Uterus (tissue), 4 donors: ENCODE measurements around the gene PXDC1. TPM values are rescaled to one million over a fixed set of nuclear protein-coding genes. Genes with fewer than 3 reads are reported as not detected.

Source experiments
- DNase-seq, 2 donors: peaks; one replicate each; pipeline ENCODE4 v3.0.0-alpha.2; 2019 to 2020
- H3K27ac ChIP-seq, 2 donors: fragments of 200-600 bp; sonication (generic); 1 replicate in 1 of 2; 2 replicates in 1 of 2; pipeline ENCODE4 v1.5.1; 2016 to 2018
- H3K27me3 ChIP-seq, 2 donors: fragments of 200-600 bp; sonication (generic); one replicate each; pipeline ENCODE4 v1.5.1; 2018 to 2019; ENCODE audit warnings: control low read depth in 1 of 2
- H3K36me3 ChIP-seq, 2 donors: fragments of 200-600 bp; sonication (generic); one replicate each; pipeline ENCODE4 v1.5.1; 2019; ENCODE audit warnings: control low read depth in 1 of 2
- H3K4me1 ChIP-seq, 2 donors: fragments of 200-600 bp; sonication (generic); one replicate each; pipeline ENCODE4 v1.5.1; 2018 to 2019; ENCODE audit warnings: control low read depth in 1 of 2
- H3K4me3 ChIP-seq, 2 donors: fragments of 200-600 bp; sonication (generic); 1 replicate in 1 of 2; 2 replicates in 1 of 2; pipeline ENCODE4 v1.5.1; 2018 to 2019; ENCODE audit warnings: mild to moderate bottlenecking in 1 of 2
- H3K9me3 ChIP-seq, 2 donors: fragments of 200-600 bp; sonication (generic); one replicate each; pipeline ENCODE4 v1.5.1; 2019; ENCODE audit warnings: control low read depth in 1 of 2
- CTCF ChIP-seq, 4 experiments: fragments of 200-600 bp in 2 of 4; fragments of 450-650 bp in 2 of 4; sonication (generic) in 2 of 4; IDR thresholded peaks; one replicate each; pipeline ENCODE4 v1.5.1; 2016 to 2019; ENCODE audit warnings: antibody characterized with exemption in 4 of 4, mild to moderate bottlenecking in 2 of 4, moderate library complexity in 1 of 4
- POLR2A ChIP-seq, 2 donors: fragments of 450-650 bp; IDR thresholded peaks; one replicate each; pipeline ENCODE4 v1.6.1; 2016; ENCODE audit warnings: antibody characterized with exemption in 2 of 2, mild to moderate bottlenecking in 1 of 2, moderate library complexity in 1 of 2
- intact Hi-C: fragments of 100-400 bp; cut with DNase I; formaldehyde crosslinking; loops from one replicate; pipeline ENCODE4 v1.15.1; 2023; ENCODE audit warnings: low total_unique reads
- total RNA-seq, 4 donors: library from RNA; depleted of rRNA in 3 of 4; stranded (reverse); fragments of >200 nt in 3 of 4; gene quantifications; one replicate each; pipeline versions ENCODE4 v1.1.0 to v1.2.4, GENCODE V29; 2014 to 2023
- donor health status: DM: yes; HTN: yes; CAD: no.

The PXDC1 gene
- total RNA-seq, 4 donors from 2014 or later, result 15.6 to 42.4 (median 31.0) TPM

GRCh38 chr6:3738381-3739131 lies 13.0 kb downstream of the PXDC1 start:
- H3K4me3 ChIP-seq, result no peak overlapping the region
- DNase-seq, result peak in 1 of 2 donors; percentile 11
- no peaks in the 10 kb centered on the region for H3K36me3 ChIP-seq

GRCh38 chr6:3737831-3738210 lies 13.7 kb downstream of the PXDC1 start:
- Histone ChIP-seq H3K27me3 (no peaks in the 10 kb centered on the region), H3K27ac (no peak overlapping the region), H3K4me1 (peaks cover 0 to 11% of the 10 kb centered on the region in 2 donors), H3K36me3 (no peaks in the 10 kb centered on the region), H3K4me3 (no peak overlapping the region), H3K9me3 (no peaks in the 10 kb centered on the region)
- intact Hi-C loops, result no loop called here
- no peak for DNase-seq
- TF ChIP-seq POLR2A (IDR thresholded peaks at IDR 0.05) (no peak), CTCF (IDR thresholded peaks at IDR 0.05) (no peak)

More at GRCh38 chr6:3738381-3739131, 13.0 kb downstream of the PXDC1 start:
- Histone ChIP-seq H3K4me1 (peaks cover 0 to 18% of the 10 kb centered on the region in 2 donors), H3K27me3 (no peaks in the 10 kb centered on the region), H3K27ac (no peak overlapping the region), H3K9me3 (no peaks in the 10 kb centered on the region)
- intact Hi-C loops, result no loop called here
- no peak for TF ChIP-seq POLR2A (IDR thresholded peaks at IDR 0.05)
- no peak for TF ChIP-seq CTCF (IDR thresholded peaks at IDR 0.05)

- Histone ChIP-seq H3K27ac (no peak overlapping the region), H3K4me3 (no peak overlapping the region), H3K4me1 (peaks cover 0 to 9% of the 10 kb centered on the region in 2 donors), H3K27me3 (no peaks in the 10 kb centered on the region), H3K36me3 (no peaks in the 10 kb centered on the region), H3K9me3 (no peaks in the 10 kb centered on the region)
- intact Hi-C loops, result no loop called here
- TF ChIP-seq CTCF (IDR thresholded peaks at IDR 0.05), result no peak
- no peak for TF ChIP-seq POLR2A (IDR thresholded peaks at IDR 0.05)
- peak in 1 of 2 donors; percentile 74 for DNase-seq
Observed at GRCh38 chr6:3737149-3737830, 14.2 kb downstream of the PXDC1 start.

GRCh38 chr6:3735029-3735605 lies 16.4 kb downstream of the PXDC1 start:
- Histone ChIP-seq H3K4me1 (no peaks in the 10 kb centered on the region), H3K27ac (no peak overlapping the region), H3K27me3 (no peaks in the 10 kb centered on the region), H3K36me3 (no peaks in the 10 kb centered on the region), H3K4me3 (no peak overlapping the region), H3K9me3 (no peaks in the 10 kb centered on the region)
- intact Hi-C loops, result no loop called here
- TF ChIP-seq POLR2A (IDR thresholded peaks at IDR 0.05), result no peak
- no peak for DNase-seq

GRCh38 chr6:3734023-3734422 lies 17.5 kb downstream of the PXDC1 start:
- DNase-seq, result no peak
- no peaks in the 10 kb centered on the region for H3K36me3 ChIP-seq
- intact Hi-C loops, result loop anchor here (5.0 kb wide), 1 partner anchor 457 kb away; no protein-coding TSS in a partner anchor
- TF ChIP-seq CTCF (IDR thresholded peaks at IDR 0.05) (no peak), POLR2A (IDR thresholded peaks at IDR 0.05) (no peak)
- no peak overlapping the region for H3K27ac ChIP-seq
- no peaks in the 10 kb centered on the region for H3K4me1 ChIP-seq
- H3K9me3 ChIP-seq, result no peaks in the 10 kb centered on the region
- no peak overlapping the region for H3K4me3 ChIP-seq
- no peaks in the 10 kb centered on the region for H3K27me3 ChIP-seq
